T-cell (primary cell): ENCODE measurements around the gene KIF5A. TPM values are rescaled to one million over a fixed set of nuclear protein-coding genes. Genes with fewer than 3 reads are reported as not detected.

Experiments used
- ATAC-seq, 4 experiments: fragments of 200-7000 bp in 3 of 4; fragments of 150-1000 bp in 1 of 4; cut with Tn5 transposase; replicated peaks in 1 of 4; 1 replicate in 3 of 4; 2 replicates in 1 of 4; pipeline ENCODE4 v1.10.0; 2021; ENCODE audit warnings: moderate library complexity in 3 of 4, mild to moderate bottlenecking in 2 of 4, moderate number of reproducible peaks in 1 of 4
- CTCF ChIA-PET, 2 donors: fragments of 300-600 bp; sonication (Branson Sonifier 250); formaldehyde crosslinking; loops; one replicate each; lab custom pipeline; 2022; ENCODE audit warnings: antibody characterized with exemption in 2 of 2; lab: Charles Lee
- POLR2A ChIA-PET, 2 donors: fragments of 300-600 bp; sonication (Branson Sonifier 250); formaldehyde crosslinking; loops; one replicate each; lab custom pipeline; 2022; ENCODE audit warnings: antibody characterized with exemption in 2 of 2; lab: Charles Lee
- DNase-seq, 35 experiments: peaks; one replicate each; pipeline versions ENCODE4 v3.0.0 to v3.0.0-alpha.2; 2013 to 2023
- H3K27ac ChIP-seq: one replicate; pipeline ENCODE4 v1.5.1; 2013; ENCODE audit warnings: low read length
- H3K27me3 ChIP-seq, 2 experiments: replicated peaks in 1 of 2; 1 replicate in 1 of 2; 2 replicates in 1 of 2; pipeline versions ENCODE4 v1.6.1 to v1.7.0; 2013; ENCODE audit warnings: low read length in 1 of 2, mixed read lengths in 1 of 2; ENCODE audit not compliant: control insufficient read depth in 2 of 2, insufficient read depth in 2 of 2; ENCODE audit errors: extremely low read depth in 1 of 2
- H3K36me3 ChIP-seq, 2 donors: 1 replicate in 1 of 2; 2 replicates in 1 of 2; pipeline versions ENCODE4 v1.6.1 to v1.7.0; 2013; ENCODE audit warnings: low read length in 1 of 2; ENCODE audit not compliant: control insufficient read depth in 2 of 2, insufficient read depth in 1 of 2; ENCODE audit errors: extremely low read depth in 1 of 2
- H3K4me1 ChIP-seq, 2 experiments: 1 replicate in 1 of 2; 2 replicates in 1 of 2; pipeline versions ENCODE4 v1.6.1 to v1.7.0; 2013; ENCODE audit warnings: low read length in 2 of 2, mixed read lengths in 1 of 2; ENCODE audit not compliant: insufficient read depth in 2 of 2, control insufficient read depth in 1 of 2; ENCODE audit errors: extremely low read depth in 1 of 2
- H3K4me3 ChIP-seq, 2 donors: 1 replicate in 1 of 2; 2 replicates in 1 of 2; pipeline versions ENCODE4 v1.5.1 to v1.7.0; 2013; ENCODE audit warnings: mild to moderate bottlenecking in 2 of 2, low read length in 1 of 2, moderate library complexity in 1 of 2; ENCODE audit not compliant: control insufficient read depth in 1 of 2; ENCODE audit errors: extremely low read depth in 1 of 2
- H3K9me3 ChIP-seq: 2 replicates; pipeline ENCODE4 v1.7.0; 2013
- H3K27ac Mint-ChIP-seq, 2 donors: one replicate each; pipeline ENCODE4 v1.8.0; 2020 to 2021; ENCODE audit warnings: mild to moderate bottlenecking in 2 of 2, mixed read lengths in 2 of 2
- H3K27me3 Mint-ChIP-seq, 2 donors: one replicate each; pipeline ENCODE4 v1.8.0; 2021 to 2022; ENCODE audit warnings: mixed read lengths in 2 of 2
- H3K36me3 Mint-ChIP-seq: one replicate; pipeline ENCODE4 v1.8.0; 2021; ENCODE audit warnings: mixed read lengths
- H3K4me1 Mint-ChIP-seq, 3 donors: one replicate each; pipeline ENCODE4 v1.8.0; 2020 to 2022; ENCODE audit warnings: mixed read lengths in 3 of 3, mild to moderate bottlenecking in 1 of 3
- H3K4me3 Mint-ChIP-seq, 3 donors: one replicate each; pipeline ENCODE4 v1.8.0; 2020 to 2022; ENCODE audit warnings: mild to moderate bottlenecking in 3 of 3, mixed read lengths in 3 of 3, moderate library complexity in 3 of 3
- H3K9me3 Mint-ChIP-seq, 3 donors: one replicate each; pipeline ENCODE4 v1.8.0; 2020 to 2022; ENCODE audit warnings: mixed read lengths in 3 of 3
- WGBS: methylation state at CpG from one replicate; pipeline ENCODE4 v1.1.5; 2013; ENCODE audit warnings: missing lambda C conversion rate; ENCODE audit not compliant: insufficient coverage; 5-methylcytosine and 5-hydroxymethylcytosine counted together
- total RNA-seq, 35 experiments: library from RNA in 6 of 35; stranded (reverse) in 6 of 35; fragments of 120-200 nt in 1 of 35; gene quantifications; one replicate each; pipeline versions ENCODE4 v1.2.1 to v1.2.4 and lab custom pipeline; 2013 to 2026

KIF5A gene
- total RNA-seq, 5 donors from 2014 or later (not counting 1 experiment from before 2014, with no cell fraction given) = 0.83 to 1.8 (median 0.92) TPM

DNA sequence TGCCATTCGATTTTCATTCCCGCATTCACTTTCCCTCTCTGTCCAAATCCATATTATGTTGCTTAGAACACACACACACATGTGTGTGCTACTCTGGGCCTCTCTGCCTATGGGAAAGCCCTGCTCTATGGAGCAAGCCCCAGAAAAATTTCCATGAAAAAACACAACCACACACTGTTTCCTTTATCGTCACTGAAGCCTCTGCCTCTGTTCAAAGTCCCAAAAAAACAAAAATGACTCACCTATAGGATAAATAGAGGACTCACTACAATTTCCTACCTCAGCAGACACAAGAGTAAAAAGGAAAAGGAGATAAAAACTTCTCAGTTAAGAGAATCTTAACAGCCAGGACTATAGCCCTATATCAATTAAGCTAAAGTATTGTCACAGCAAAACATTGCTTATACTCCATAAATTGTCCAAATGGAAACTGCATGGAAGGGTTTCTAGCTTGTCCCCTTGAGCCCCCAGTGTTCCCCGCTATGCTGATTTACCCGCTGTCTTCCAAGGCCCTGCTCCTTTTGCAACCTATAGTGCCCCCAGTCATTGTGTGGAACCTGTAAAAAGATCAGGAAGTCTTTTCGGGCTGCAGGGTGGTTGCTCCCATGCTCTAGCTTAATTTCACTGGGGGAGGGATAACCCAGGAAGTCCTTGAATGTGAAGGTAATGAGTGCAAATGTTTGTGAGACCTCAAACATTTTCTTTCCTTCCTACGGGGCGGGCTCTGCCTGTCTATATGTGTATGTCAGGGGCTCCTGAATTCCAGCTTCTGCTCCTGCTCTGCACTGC, 30.0 kb downstream of the KIF5A start:
- Histone ChIP-seq H3K36me3 (no peaks in the 10 kb centered on the region), H3K4me3 (no peak overlapping the region), H3K27me3 (peaks cover 0 to 23% of the 10 kb centered on the region in 2 experiments), H3K4me1 (peaks cover 0 to 8% of the 10 kb centered on the region in 2 experiments), H3K9me3 (no peaks in the 10 kb centered on the region), H3K27ac (no peak overlapping the region)
- Mint-ChIP-seq H3K27ac (no peak overlapping the region), H3K4me1 (peaks cover 0 to 6% (median 6%) of the 10 kb centered on the region in 3 donors), H3K36me3 (no peaks in the 10 kb centered on the region), H3K9me3 (no peaks in the 10 kb centered on the region), H3K4me3 (no peak overlapping the region), H3K27me3 (peaks cover 0 to 7% of the 10 kb centered on the region in 2 donors)
- ChIA-PET POLR2A (interaction anchor here (0.6 kb wide), 3 partner anchors 77 to 123 kb away, joined by 3 to 4 read pairs (median 3); no protein-coding TSS in a partner anchor), CTCF (interaction anchor here in 1 of 2 donors (0.6 kb wide), 1 partner anchor 205 kb away, joined by 3 read pairs; no protein-coding TSS in a partner anchor)
- DNase-seq (no peak), ATAC-seq (no peak)
- 89% methylated on average over 3 of the region's 8 CpGs for WGBS

DNA sequence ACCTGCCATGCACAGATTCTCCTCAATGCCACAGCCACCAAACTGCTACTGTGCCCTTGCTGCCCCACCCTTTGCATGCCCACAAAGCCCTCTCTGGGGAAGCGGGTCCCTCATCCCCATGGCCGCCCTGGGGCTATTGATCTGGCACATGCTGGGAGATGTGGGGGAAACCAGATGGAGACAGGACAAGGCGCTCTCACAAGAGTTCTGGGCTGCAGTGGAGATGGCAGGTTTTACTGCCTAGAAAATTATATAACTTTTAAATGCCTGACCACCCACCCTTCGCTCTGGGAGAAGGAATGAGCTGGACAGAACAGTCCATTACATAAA, 30.6 kb downstream of the KIF5A start:
- Mint-ChIP-seq H3K36me3 (no peaks in the 10 kb centered on the region), H3K27me3 (peaks cover 0 to 7% of the 10 kb centered on the region in 2 donors), H3K4me1 (peaks cover 0 to 6% (median 6%) of the 10 kb centered on the region in 3 donors), H3K27ac (no peak overlapping the region), H3K9me3 (no peaks in the 10 kb centered on the region), H3K4me3 (no peak overlapping the region)
- ATAC-seq (no peak), DNase-seq (no peak)
- Histone ChIP-seq H3K36me3 (no peaks in the 10 kb centered on the region), H3K9me3 (no peaks in the 10 kb centered on the region), H3K27ac (no peak overlapping the region), H3K27me3 (peaks cover 0 to 23% of the 10 kb centered on the region in 2 experiments), H3K4me3 (no peak overlapping the region), H3K4me1 (peaks cover 0 to 8% of the 10 kb centered on the region in 2 experiments)
- ChIA-PET CTCF (interaction anchor here (0.6 to 0.7 kb wide), 3 partner anchors 52 to 206 kb away, joined by 3 to 6 read pairs (median 3); partner anchors contain the start of gene B4GALNT1 (in 1 of the 2)), POLR2A (interaction anchor here in 1 of 2 donors (0.6 kb wide), 1 partner anchor 80 kb away, joined by 3 read pairs; no protein-coding TSS in a partner anchor)
- WGBS = no CpG with 5 or more reads among the region's 4 CpGs

DNA sequence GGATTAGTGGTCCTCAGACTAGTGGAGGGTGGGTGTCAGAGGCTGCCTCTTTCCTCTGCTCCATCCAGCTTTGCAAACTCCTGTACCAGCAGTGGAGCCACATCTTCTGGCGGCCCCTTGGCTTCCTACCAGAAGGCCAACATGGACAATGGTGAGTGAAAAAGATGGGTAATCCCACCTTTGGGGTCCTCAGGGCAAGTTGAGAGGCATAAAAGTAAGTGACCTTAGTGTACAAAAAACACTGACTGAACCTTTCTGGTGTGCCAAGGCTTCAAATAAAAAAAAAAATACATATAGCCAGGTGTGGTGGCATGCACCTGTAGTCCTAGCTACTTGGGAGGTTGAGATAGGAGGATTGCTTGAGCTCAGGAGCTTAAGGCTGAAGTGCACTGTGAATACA, 32.0 kb downstream of the KIF5A start:
- no peak for DNase-seq
- Mint-ChIP-seq H3K36me3 (no peaks in the 10 kb centered on the region), H3K4me1 (peaks cover 0 to 6% (median 6%) of the 10 kb centered on the region in 3 donors), H3K4me3 (no peak overlapping the region), H3K27me3 (peaks cover 0 to 10% of the 10 kb centered on the region in 2 donors), H3K27ac (no peak overlapping the region), H3K9me3 (no peaks in the 10 kb centered on the region)
- WGBS = no CpG with 5 or more reads among the region's 1 CpG
- ATAC-seq = no peak
- H3K9me3 ChIP-seq = no peaks in the 10 kb centered on the region
- H3K27me3 ChIP-seq = peaks cover 0 to 23% of the 10 kb centered on the region in 2 experiments
- ChIA-PET POLR2A (no interaction called here), CTCF (interaction anchor here (0.5 to 3.6 kb wide), 3 partner anchors 11 to 54 kb away, joined by 3 to 28 read pairs (median 3); no protein-coding TSS in a partner anchor)
- H3K4me3 ChIP-seq = no peak overlapping the region
- no peaks in the 10 kb centered on the region for H3K36me3 ChIP-seq
- H3K27ac ChIP-seq = no peak overlapping the region
- H3K4me1 ChIP-seq = peaks cover 0 to 8% of the 10 kb centered on the region in 2 experiments

GRCh38 chr12:57582440-57582839, 32.6 kb downstream of the KIF5A start:
- H3K4me3 Mint-ChIP-seq = no peak overlapping the region
- H3K27me3 Mint-ChIP-seq = peaks cover 0 to 10% of the 10 kb centered on the region in 2 donors
- Histone ChIP-seq H3K27me3 (peaks cover 0 to 23% of the 10 kb centered on the region in 2 experiments), H3K4me3 (no peak overlapping the region), H3K9me3 (no peaks in the 10 kb centered on the region), H3K27ac (no peak overlapping the region), H3K36me3 (no peaks in the 10 kb centered on the region), H3K4me1 (peaks cover 0 to 8% of the 10 kb centered on the region in 2 experiments)
- H3K9me3 Mint-ChIP-seq = no peaks in the 10 kb centered on the region
- ChIA-PET CTCF (interaction anchor here (0.5 to 3.6 kb wide), 7 partner anchors 10 to 119 kb away, joined by 3 to 28 read pairs (median 8); no protein-coding TSS in a partner anchor), POLR2A (interaction anchor here in 1 of 2 donors (0.5 kb wide), 1 partner anchor 19 kb away, joined by 6 read pairs; no protein-coding TSS in a partner anchor)
- H3K27ac Mint-ChIP-seq = no peak overlapping the region
- no CpG with 5 or more reads among the region's 1 CpG for WGBS
- ATAC-seq = no peak
- H3K4me1 Mint-ChIP-seq = peaks cover 0 to 6% (median 6%) of the 10 kb centered on the region in 3 donors
- DNase-seq = no peak
- no peaks in the 10 kb centered on the region for H3K36me3 Mint-ChIP-seq

GRCh38 chr12:57583008-57583831, 33.4 kb downstream of the KIF5A start:
- WGBS = 55% methylated on average over 10 of the region's 13 CpGs
- ATAC-seq = peak; percentile 98 to 100 (median 99)
- Histone ChIP-seq H3K27ac (no peak overlapping the region), H3K4me3 (no peak overlapping the region), H3K9me3 (no peaks in the 10 kb centered on the region), H3K4me1 (peaks cover 0 to 8% of the 10 kb centered on the region in 2 experiments), H3K36me3 (no peaks in the 10 kb centered on the region), H3K27me3 (peaks cover 0 to 26% of the 10 kb centered on the region in 2 experiments)
- no peak overlapping the region for H3K4me3 Mint-ChIP-seq
- no peak overlapping the region for H3K27ac Mint-ChIP-seq
- peaks cover 0 to 10% of the 10 kb centered on the region in 2 donors for H3K27me3 Mint-ChIP-seq
- peaks cover 0 to 6% (median 6%) of the 10 kb centered on the region in 3 donors for H3K4me1 Mint-ChIP-seq
- POLR2A ChIA-PET = interaction anchor here (0.5 to 0.7 kb wide), 3 partner anchors 9 to 143 kb away, joined by 3 to 6 read pairs (median 3); no protein-coding TSS in a partner anchor
- DNase-seq = peak; percentile 23 to 89 (median 54)
- CTCF ChIA-PET = interaction anchor here (0.5 to 3.6 kb wide), 25 partner anchors 8 to 158 kb away, joined by 3 to 28 read pairs (median 4); partner anchors contain the start of genes ARHGEF25 (in 1 of the 2), B4GALNT1 (in 1 of the 2) and GLI1 (in 1 of the 2)
- H3K9me3 Mint-ChIP-seq = no peaks in the 10 kb centered on the region
- H3K36me3 Mint-ChIP-seq = no peaks in the 10 kb centered on the region
